ENCODE data around the gene RGS21.
"Not testable (repeated sequence)": the region's sequence is repeated elsewhere in the genome, so short reads cannot be mapped to it uniquely, and the experiment has no call there.

The RGS21 gene, protein sequence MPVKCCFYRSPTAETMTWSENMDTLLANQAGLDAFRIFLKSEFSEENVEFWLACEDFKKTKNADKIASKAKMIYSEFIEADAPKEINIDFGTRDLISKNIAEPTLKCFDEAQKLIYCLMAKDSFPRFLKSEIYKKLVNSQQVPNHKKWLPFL

GRCh38 chr1:192316942-192317450 is at the start of gene RGS21:
Gene RGS21 (plus strand): TSS chr1:192316992. CDS start chr1:192343037, 26,045 bp downstream.
- Histone ChIP-seq H3K27me3 (no peaks in the 10 kb centered on the region), H3K9me3 (no peaks in the 10 kb centered on the region), H3K4me3 (no peak within 1 kb of the TSS), H3K36me3 (no peaks in the 10 kb centered on the region), H3K27ac (no peak within 1 kb of the TSS), H4K20me1 (no peaks in the 10 kb centered on the region), H3K9ac (no peak within 1 kb of the TSS), H3K4me2 (no peak within 1 kb of the TSS), H3K4me1 (no peaks in the 10 kb centered on the region)
- no peak for TF ChIP-seq Cebpa-rat (IDR thresholded peaks at IDR 0.05)

GRCh38 chr1:192268468-192269052 is 48.2 kb upstream of the RGS21 start:
- Histone ChIP-seq H3K9ac (no peak overlapping the region), H3K4me3 (no peak overlapping the region), H3K4me2 (no peak overlapping the region), H3K27me3 (no peaks in the 10 kb centered on the region), H3K27ac (no peak overlapping the region), H3K9me3 (no peaks in the 10 kb centered on the region), H3K4me1 (no peaks in the 10 kb centered on the region), H4K20me1 (no peaks in the 10 kb centered on the region), H3K36me3 (no peaks in the 10 kb centered on the region)
- no peak for TF ChIP-seq Cebpa-rat (IDR thresholded peaks at IDR 0.05)

- Histone ChIP-seq H3K36me3 (no peaks in the 10 kb centered on the region), H3K4me1 (no peaks in the 10 kb centered on the region), H3K27ac (no peak overlapping the region), H3K9me3 (no peaks in the 10 kb centered on the region), H4K20me1 (no peaks in the 10 kb centered on the region), H3K27me3 (no peaks in the 10 kb centered on the region), H3K4me2 (no peak overlapping the region), H3K9ac (no peak overlapping the region), H3K4me3 (no peak overlapping the region)
- no peak for TF ChIP-seq Cebpa-rat (IDR thresholded peaks at IDR 0.05)
These were observed 46.4 kb upstream of the RGS21 start for GRCh38 chr1:192270398-192270797.

- H4K20me1 ChIP-seq: no peaks in the 10 kb centered on the region
- no peaks in the 10 kb centered on the region for H3K9me3 ChIP-seq
- H3K27ac ChIP-seq: no peak overlapping the region
- no peak for TF ChIP-seq Cebpa-rat (IDR thresholded peaks at IDR 0.05)
- no peaks in the 10 kb centered on the region for H3K36me3 ChIP-seq
- no peak overlapping the region for H3K4me2 ChIP-seq
- no peaks in the 10 kb centered on the region for H3K27me3 ChIP-seq
- H3K4me3 ChIP-seq: no peak overlapping the region
- no peak overlapping the region for H3K9ac ChIP-seq
- H3K4me1 ChIP-seq: no peaks in the 10 kb centered on the region
These were observed 44.1 kb upstream of the RGS21 start for GRCh38 chr1:192272732-192273131.

GRCh38 chr1:192274588-192274987 is 42.2 kb upstream of the RGS21 start:
- H3K27ac ChIP-seq: no peak overlapping the region
- no peak overlapping the region for H3K4me2 ChIP-seq
- H4K20me1 ChIP-seq: no peaks in the 10 kb centered on the region
- no peak overlapping the region for H3K4me3 ChIP-seq
- H3K27me3 ChIP-seq: no peaks in the 10 kb centered on the region
- H3K36me3 ChIP-seq: no peaks in the 10 kb centered on the region
- no peak overlapping the region for H3K9ac ChIP-seq
- no peaks in the 10 kb centered on the region for H3K4me1 ChIP-seq
- no peak for TF ChIP-seq Cebpa-rat (IDR thresholded peaks at IDR 0.05)
- H3K9me3 ChIP-seq: no peaks in the 10 kb centered on the region

DNA sequence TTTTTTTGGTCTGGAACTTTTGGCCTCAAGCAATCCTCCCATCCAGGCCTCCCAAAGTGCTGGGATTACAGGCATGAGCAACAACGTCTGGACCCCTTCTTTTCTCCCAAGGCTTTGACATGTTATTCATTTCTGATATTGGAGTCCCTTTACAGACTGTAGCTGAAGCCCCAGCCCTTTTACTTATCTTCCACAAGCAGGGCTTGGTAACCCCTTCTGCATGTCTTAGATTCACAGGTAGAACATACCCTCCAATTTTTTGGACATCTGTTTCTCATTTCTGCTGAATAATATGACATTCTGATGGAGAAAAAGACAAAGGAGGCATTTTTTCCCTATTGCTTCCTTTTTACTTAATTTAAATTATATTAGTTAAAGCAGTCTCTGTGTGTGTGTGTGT is 39.2 kb upstream of the RGS21 start:
- no peaks in the 10 kb centered on the region for H3K36me3 ChIP-seq
- no peak for TF ChIP-seq Cebpa-rat (IDR thresholded peaks at IDR 0.05)
- H3K4me3 ChIP-seq: no peak overlapping the region
- H4K20me1 ChIP-seq: no peaks in the 10 kb centered on the region
- H3K9ac ChIP-seq: no peak overlapping the region
- no peak overlapping the region for H3K4me2 ChIP-seq
- H3K9me3 ChIP-seq: peaks cover 14% of the 10 kb centered on the region
- no peaks in the 10 kb centered on the region for H3K27me3 ChIP-seq
- H3K27ac ChIP-seq: no peak overlapping the region
- no peaks in the 10 kb centered on the region for H3K4me1 ChIP-seq

- H3K36me3 ChIP-seq: no peaks in the 10 kb centered on the region
- H3K27me3 ChIP-seq: no peaks in the 10 kb centered on the region
- no peak overlapping the region for H3K4me2 ChIP-seq
- no peaks in the 10 kb centered on the region for H3K4me1 ChIP-seq
- no peak overlapping the region for H3K27ac ChIP-seq
- no peak for TF ChIP-seq Cebpa-rat (IDR thresholded peaks at IDR 0.05)
- no peak overlapping the region for H3K4me3 ChIP-seq
- peaks cover 18% of the 10 kb centered on the region for H3K9me3 ChIP-seq
- no peaks in the 10 kb centered on the region for H4K20me1 ChIP-seq
- no peak overlapping the region for H3K9ac ChIP-seq
These were observed 31.9 kb upstream of the RGS21 start for GRCh38 chr1:192284927-192285326.

DNA sequence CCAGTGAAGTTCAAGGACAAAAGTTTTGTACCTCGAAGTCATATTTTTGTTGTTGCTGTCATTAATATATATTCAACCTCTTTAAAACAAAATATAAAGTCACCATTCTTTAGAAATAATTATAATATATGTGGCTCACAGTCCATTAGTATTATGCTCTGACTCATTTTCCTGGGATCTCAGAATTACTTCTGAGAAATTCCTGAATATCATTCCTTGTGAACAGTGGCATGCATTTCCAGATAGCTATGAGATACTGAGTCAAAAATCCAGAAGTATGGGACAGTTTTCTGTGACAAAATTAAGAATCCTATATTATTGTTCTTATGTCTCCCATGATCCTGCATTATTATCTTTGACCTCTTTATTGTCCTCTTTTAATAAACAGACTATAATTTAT is 13.8 kb upstream of the RGS21 start:
- peaks cover 5% of the 10 kb centered on the region for H3K9me3 ChIP-seq
- no peak overlapping the region for H3K4me3 ChIP-seq
- H3K36me3 ChIP-seq: no peaks in the 10 kb centered on the region
- H3K27me3 ChIP-seq: no peaks in the 10 kb centered on the region
- no peak overlapping the region for H3K9ac ChIP-seq
- no peaks in the 10 kb centered on the region for H3K4me1 ChIP-seq
- H3K4me2 ChIP-seq: no peak overlapping the region
- no peak overlapping the region for H3K27ac ChIP-seq
- no peak for TF ChIP-seq Cebpa-rat (IDR thresholded peaks at IDR 0.05)
- H4K20me1 ChIP-seq: no peaks in the 10 kb centered on the region

- H3K9ac ChIP-seq, H3K4me3 ChIP-seq, H3K27me3 ChIP-seq, H4K20me1 ChIP-seq, H3K4me1 ChIP-seq, H3K4me2 ChIP-seq, H3K27ac ChIP-seq, H3K36me3 ChIP-seq: not testable (repeated sequence)
- peaks cover 22% of the 10 kb centered on the region for H3K9me3 ChIP-seq
These were observed 8.5 kb upstream of the RGS21 start for GRCh38 chr1:192308314-192308713.

GRCh38 chr1:192311281-192311680 is 5.5 kb upstream of the RGS21 start:
- Histone ChIP-seq H3K4me1 (no peaks in the 10 kb centered on the region), H3K36me3 (no peaks in the 10 kb centered on the region), H3K9ac (no peak overlapping the region), H4K20me1 (no peaks in the 10 kb centered on the region), H3K9me3 (peaks cover 22% of the 10 kb centered on the region), H3K27ac (no peak overlapping the region), H3K4me2 (no peak overlapping the region), H3K27me3 (no peaks in the 10 kb centered on the region), H3K4me3 (no peak overlapping the region)
- no peak for TF ChIP-seq Cebpa-rat (IDR thresholded peaks at IDR 0.05)

DNA sequence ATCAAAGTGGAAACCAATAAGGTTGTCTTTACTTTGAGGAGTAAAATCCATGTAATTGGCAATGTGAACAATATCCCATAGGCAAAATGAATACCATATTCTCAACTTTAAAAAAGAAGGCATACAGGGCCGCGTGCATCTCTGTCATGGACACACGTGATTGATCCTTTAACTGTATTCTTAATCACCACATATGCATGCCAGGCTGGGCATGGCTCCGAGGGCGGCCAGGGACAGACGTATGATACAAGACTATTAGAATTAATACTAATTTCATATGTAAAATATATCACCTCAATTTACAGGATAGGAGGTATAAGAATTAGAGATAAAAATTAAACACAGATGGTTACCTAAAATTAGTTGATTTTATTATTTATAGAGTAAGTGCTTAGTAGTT is 11.2 kb downstream of the RGS21 start:
- Histone ChIP-seq H3K4me3 (no peak overlapping the region), H3K36me3 (no peaks in the 10 kb centered on the region), H3K4me1 (no peaks in the 10 kb centered on the region), H3K27ac (no peak overlapping the region), H3K4me2 (no peak overlapping the region), H4K20me1 (no peaks in the 10 kb centered on the region), H3K9me3 (no peaks in the 10 kb centered on the region), H3K27me3 (no peaks in the 10 kb centered on the region), H3K9ac (no peak overlapping the region)
- no peak for TF ChIP-seq Cebpa-rat (IDR thresholded peaks at IDR 0.05)
